GM18526 (cell line): ENCODE measurements around the gene CDHR4.

ENCODE experiments used
- POLR2A ChIP-seq: IDR thresholded peaks from 3 replicates; pipeline ENCODE4 v1.6.1; 2011; ENCODE audit not compliant: insufficient read length; ENCODE audit errors: extremely low read depth

The CDHR4 gene

GRCh38 chr3:49799761-49800160 lies at the start of gene CDHR4:
Gene CDHR4 (minus strand): TSS chr3:49799873. CDS start chr3:49799812, 61 bp downstream.
- no peak for TF ChIP-seq POLR2A

GRCh38 chr3:49845694-49846093 lies 46.0 kb upstream of the CDHR4 start:
- no peak for TF ChIP-seq POLR2A

- TF ChIP-seq POLR2A, result no peak
These were observed 45.0 kb upstream of the CDHR4 start for GRCh38 chr3:49844464-49845183.

- no peak for TF ChIP-seq POLR2A
These were observed 43.3 kb upstream of the CDHR4 start for GRCh38 chr3:49842843-49843517.

- TF ChIP-seq POLR2A, result no peak
These were observed 42.1 kb upstream of the CDHR4 start for GRCh38 chr3:49841806-49842205.

GRCh38 chr3:49841126-49841696 lies 41.5 kb upstream of the CDHR4 start:
- no peak for TF ChIP-seq POLR2A

GRCh38 chr3:49840388-49840787 lies 40.7 kb upstream of the CDHR4 start:
- TF ChIP-seq POLR2A, result no peak

- no peak for TF ChIP-seq POLR2A
These were observed 39.6 kb upstream of the CDHR4 start for GRCh38 chr3:49839193-49839809.

GRCh38 chr3:49831341-49831740 lies 31.7 kb upstream of the CDHR4 start:
- no peak for TF ChIP-seq POLR2A

GRCh38 chr3:49826016-49826415 lies 26.3 kb upstream of the CDHR4 start:
- no peak for TF ChIP-seq POLR2A

GRCh38 chr3:49813497-49814174 lies 14.0 kb upstream of the CDHR4 start, which contains the start of gene UBA7:
Gene UBA7 (minus strand): TSS chr3:49813953. CDS start chr3:49813787, 166 bp downstream.
- TF ChIP-seq POLR2A, result peak; percentile 50

- no peak for TF ChIP-seq POLR2A
These were observed 13.3 kb upstream of the CDHR4 start for GRCh38 chr3:49812916-49813496.

GRCh38 chr3:49807431-49808114 lies 7.9 kb upstream of the CDHR4 start:
- no peak for TF ChIP-seq POLR2A

GRCh38 chr3:49806850-49807249 lies 7.2 kb upstream of the CDHR4 start:
- TF ChIP-seq POLR2A, result no peak
